Muscle layer of colon (tissue), 2 donors: ENCODE data around the gene ATOSA.

Source experiments
- H3K27ac ChIP-seq: one replicate; pipeline ENCODE4 v1.7.0; 2013; ENCODE audit warnings: low read depth, mild to moderate bottlenecking, low read length, moderate library complexity
- H3K27me3 ChIP-seq, 2 donors: one replicate each; pipeline ENCODE4 v1.7.0; 2013; ENCODE audit warnings: low read length in 2 of 2, mild to moderate bottlenecking in 2 of 2; ENCODE audit not compliant: insufficient read depth in 2 of 2, control insufficient read depth in 1 of 2
- H3K36me3 ChIP-seq: one replicate; pipeline ENCODE4 v1.7.0; 2013; ENCODE audit warnings: mild to moderate bottlenecking, low read length; ENCODE audit not compliant: insufficient read depth
- H3K4me1 ChIP-seq: one replicate; pipeline ENCODE4 v1.7.0; 2013; ENCODE audit warnings: mild to moderate bottlenecking, low read length; ENCODE audit not compliant: insufficient read depth
- H3K4me3 ChIP-seq, 2 donors: one replicate each; pipeline ENCODE4 v1.7.0; 2013; ENCODE audit warnings: low read length in 2 of 2, low read depth in 1 of 2, mild to moderate bottlenecking in 1 of 2, moderate library complexity in 1 of 2
- H3K9ac ChIP-seq: one replicate; pipeline ENCODE4 v1.7.0; 2013; ENCODE audit warnings: low read length
- H3K9me3 ChIP-seq: one replicate; pipeline ENCODE4 v1.7.0; 2013; ENCODE audit warnings: mild to moderate bottlenecking, low read length
- donor health status: abdominal sarcoma.
- donor health status: Adenocarcinoma of cecum.

The ATOSA gene

DNA sequence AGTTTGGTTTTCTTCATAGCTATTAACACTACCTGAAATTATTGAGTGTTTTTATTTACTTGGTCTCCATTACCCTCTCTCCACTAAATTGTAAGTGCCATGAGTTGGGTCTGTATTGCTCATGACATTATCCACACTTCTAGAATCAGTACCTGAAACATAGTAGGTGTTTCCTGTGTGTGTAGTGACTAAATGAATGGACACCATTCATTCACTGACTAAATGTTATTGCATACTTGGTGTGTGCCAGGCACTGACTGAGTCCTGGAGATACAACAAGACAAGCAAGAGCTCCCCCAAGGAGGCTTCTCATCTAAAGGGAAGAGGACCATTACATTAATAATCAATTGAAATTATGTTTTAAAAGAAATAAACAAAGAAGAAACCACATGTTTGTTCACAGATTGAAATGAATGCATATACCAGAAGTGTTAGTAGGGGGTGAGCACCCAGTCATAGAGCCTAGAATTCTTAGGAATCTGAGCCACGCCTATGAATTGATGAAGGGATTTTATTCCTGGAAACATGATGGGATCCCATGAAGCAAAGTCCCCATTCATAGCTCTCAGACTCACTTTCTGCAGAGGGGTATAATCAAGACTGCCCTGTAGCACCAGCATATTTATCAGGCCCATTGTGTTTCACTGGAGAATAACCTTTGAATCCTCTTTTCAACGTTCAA, 31.7 kb upstream of the ATOSA start:
- H3K36me3 ChIP-seq: no peaks in the 10 kb centered on the region
- H3K9me3 ChIP-seq: no peaks in the 10 kb centered on the region
- H3K27me3 ChIP-seq: no peaks in the 10 kb centered on the region
- no peak overlapping the region for H3K4me3 ChIP-seq
- H3K9ac ChIP-seq: no peak overlapping the region
- no peak overlapping the region for H3K27ac ChIP-seq
- no peaks in the 10 kb centered on the region for H3K4me1 ChIP-seq

DNA sequence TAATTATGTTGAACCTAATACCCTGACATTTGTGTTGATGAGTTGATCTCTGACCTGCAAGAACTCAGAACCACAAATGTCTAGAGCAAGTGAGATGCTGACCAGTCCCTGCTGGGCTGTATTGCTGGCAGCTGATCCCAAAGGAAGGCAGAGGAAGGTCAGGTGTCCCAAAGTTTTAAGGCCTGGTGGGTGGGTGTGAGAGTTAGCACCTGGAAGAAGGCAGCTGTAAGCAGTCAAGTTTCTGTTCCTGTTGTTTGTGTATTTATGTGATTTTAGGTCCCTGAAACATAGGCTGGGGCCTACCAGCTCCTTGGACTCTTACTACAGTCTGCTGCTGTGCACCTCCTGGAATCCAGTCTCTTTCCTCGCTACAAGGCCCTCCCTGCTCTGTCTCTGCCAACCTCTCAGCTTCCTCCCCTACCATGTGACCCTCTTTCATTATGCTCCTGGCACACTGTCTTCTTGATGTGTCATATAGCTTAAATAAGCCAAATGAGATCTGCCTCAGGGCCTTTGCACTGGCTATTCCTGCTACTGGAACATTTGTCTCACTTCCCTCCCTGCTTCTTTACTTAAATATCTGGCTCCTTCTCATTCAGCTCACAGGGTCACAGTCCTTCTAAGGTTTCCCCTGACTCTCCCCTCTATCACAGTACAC, 31.0 kb upstream of the ATOSA start:
- Histone ChIP-seq H3K9ac (no peak overlapping the region), H3K27ac (no peak overlapping the region), H3K4me1 (no peaks in the 10 kb centered on the region), H3K9me3 (no peaks in the 10 kb centered on the region), H3K27me3 (no peaks in the 10 kb centered on the region), H3K4me3 (no peak overlapping the region), H3K36me3 (no peaks in the 10 kb centered on the region)

DNA sequence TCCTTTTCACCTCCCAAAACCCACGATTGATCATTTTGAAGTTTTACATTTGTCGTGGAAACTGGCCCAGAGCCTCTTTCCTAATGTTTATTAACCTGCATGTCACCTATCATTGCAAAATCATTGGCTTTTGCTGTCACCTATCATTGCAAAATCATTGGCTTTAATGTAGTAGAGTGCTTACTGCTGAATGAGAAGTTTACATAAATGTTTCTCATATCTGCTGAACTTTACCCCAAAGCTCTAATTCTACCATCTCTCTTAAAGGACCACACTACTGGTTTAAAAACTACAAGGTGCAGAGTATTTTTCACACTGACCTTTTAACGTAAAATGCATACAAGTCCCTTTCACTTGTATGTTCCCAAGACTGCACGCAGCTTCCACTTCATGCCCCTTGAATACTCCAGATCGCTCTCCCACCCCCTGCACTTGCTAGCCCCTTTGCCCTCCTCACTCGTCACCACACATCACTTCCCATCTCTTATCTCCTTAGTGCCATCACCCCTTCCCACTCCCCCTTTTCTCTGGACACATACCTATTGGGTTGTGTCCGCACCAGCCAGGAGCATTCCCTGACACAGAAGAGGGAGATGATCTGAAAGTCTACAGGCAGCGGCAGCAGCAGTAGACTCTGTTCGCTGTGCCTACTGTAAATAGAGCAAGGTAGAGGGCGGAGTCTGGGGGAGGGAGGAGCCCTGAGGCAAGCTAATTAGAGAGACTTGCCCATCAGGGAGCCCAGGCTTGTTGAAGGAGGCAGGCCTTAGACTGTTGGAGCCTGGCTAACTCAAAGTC, 30.2 kb upstream of the ATOSA start:
- Histone ChIP-seq H3K4me3 (no peak overlapping the region), H3K27ac (no peak overlapping the region), H3K36me3 (no peaks in the 10 kb centered on the region), H3K9ac (no peak overlapping the region), H3K9me3 (no peaks in the 10 kb centered on the region), H3K4me1 (no peaks in the 10 kb centered on the region), H3K27me3 (no peaks in the 10 kb centered on the region)

DNA sequence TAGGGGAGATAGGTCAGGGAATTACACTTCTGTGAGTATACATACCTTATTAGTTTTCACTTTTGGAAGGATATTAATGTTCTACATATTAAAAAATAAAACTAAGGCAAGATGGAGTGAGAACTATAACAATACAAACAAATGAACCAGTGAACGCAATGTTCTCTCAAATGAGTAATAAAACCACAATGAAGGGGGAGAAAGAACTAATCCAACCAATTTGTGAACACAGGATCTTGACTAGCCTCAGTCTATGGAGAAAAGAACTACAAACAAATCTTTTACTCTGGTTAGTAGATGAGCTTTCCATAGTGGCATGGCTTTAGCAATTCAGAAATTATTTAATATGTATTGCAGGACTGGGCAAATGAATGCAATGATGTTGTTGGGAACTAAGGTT, 26.9 kb upstream of the ATOSA start:
- Histone ChIP-seq H3K27ac (no peak overlapping the region), H3K9ac (no peak overlapping the region), H3K36me3 (no peaks in the 10 kb centered on the region), H3K9me3 (no peaks in the 10 kb centered on the region), H3K4me1 (no peaks in the 10 kb centered on the region), H3K4me3 (no peak overlapping the region), H3K27me3 (no peaks in the 10 kb centered on the region)

DNA sequence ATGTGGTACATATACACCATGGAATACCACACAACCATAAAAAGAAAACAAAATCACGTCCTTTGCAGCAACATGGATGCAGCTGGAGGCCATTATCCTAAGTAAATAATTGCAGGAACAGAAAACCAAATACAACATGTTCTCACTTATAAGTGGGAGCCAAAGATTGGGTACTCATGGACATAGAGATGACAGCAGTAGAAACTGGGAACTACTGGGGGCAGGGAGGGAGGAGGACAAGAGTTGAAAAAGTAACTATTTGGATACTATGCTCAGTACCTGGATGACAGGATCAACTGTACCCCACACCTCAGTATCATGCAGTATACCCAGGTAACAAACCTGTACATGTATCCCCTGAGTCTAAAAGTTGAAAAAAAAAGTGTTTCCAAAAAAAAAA, 23.2 kb upstream of the ATOSA start:
- Histone ChIP-seq H3K4me1 (no peaks in the 10 kb centered on the region), H3K27ac (no peak overlapping the region), H3K4me3 (no peak overlapping the region), H3K9ac (no peak overlapping the region), H3K9me3 (no peaks in the 10 kb centered on the region), H3K27me3 (no peaks in the 10 kb centered on the region), H3K36me3 (no peaks in the 10 kb centered on the region)

DNA sequence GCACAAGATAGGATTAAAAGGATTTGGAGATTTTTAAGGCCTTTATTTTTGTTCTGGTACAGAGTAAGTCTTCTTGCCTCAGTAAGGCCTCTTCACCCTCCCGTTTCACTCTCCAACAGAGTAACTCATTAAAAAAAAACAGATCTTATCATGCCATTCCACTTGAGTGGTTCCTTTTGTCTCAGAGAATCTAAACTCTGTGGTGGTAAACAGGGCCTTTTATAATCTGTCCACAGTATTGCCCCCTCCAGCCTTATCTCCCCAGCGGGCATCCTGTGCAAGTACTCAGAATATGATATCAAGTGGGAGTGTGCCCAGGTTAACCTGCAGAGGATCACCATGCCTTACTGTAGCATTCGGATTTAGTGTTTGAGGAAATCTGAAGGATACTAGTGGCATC, 20.3 kb upstream of the ATOSA start:
- Histone ChIP-seq H3K9ac (no peak overlapping the region), H3K27me3 (no peaks in the 10 kb centered on the region), H3K9me3 (no peaks in the 10 kb centered on the region), H3K36me3 (no peaks in the 10 kb centered on the region), H3K4me1 (no peaks in the 10 kb centered on the region), H3K4me3 (no peak overlapping the region), H3K27ac (no peak overlapping the region)

DNA sequence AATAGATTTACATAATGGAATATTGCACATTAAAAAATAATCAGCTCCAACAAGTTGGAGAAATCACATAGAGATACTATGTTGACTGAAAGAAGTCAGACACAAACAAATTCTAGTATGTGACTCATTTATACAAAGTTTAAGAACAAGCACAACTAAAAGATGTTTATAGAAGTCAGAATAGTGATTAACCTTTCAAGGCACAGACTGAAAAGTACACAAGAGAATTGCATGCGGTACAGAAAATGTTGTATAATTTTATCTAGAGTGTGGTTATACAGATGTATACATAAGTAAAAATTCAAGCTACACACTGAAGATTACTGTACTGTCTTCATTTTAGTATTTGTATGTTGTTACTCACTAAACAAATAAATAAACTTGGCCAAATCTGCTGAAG, 19.3 kb upstream of the ATOSA start:
- Histone ChIP-seq H3K4me1 (no peaks in the 10 kb centered on the region), H3K9me3 (no peaks in the 10 kb centered on the region), H3K4me3 (no peak overlapping the region), H3K27ac (no peak overlapping the region), H3K9ac (no peak overlapping the region), H3K27me3 (no peaks in the 10 kb centered on the region), H3K36me3 (no peaks in the 10 kb centered on the region)

DNA sequence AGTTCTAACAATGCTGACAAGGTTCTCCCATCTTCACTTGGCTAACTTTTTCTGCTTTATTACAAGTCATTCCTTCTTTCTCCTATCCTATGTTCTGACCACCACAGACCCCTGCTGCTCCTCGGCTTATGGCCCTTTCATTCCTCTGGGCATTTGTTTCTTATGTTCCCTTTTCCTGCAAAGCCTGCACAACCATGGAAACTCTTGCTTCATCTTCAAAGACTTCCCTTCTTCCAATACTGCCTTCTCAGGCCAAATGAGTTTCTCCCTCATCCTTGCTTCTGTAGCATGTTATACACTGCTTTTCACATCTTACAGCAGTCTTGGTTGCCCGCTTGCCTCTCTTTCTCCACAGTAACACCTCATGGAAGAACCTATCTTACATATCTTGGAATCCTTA, 17.9 kb upstream of the ATOSA start:
- Histone ChIP-seq H3K4me3 (no peak overlapping the region), H3K27ac (no peak overlapping the region), H3K27me3 (no peaks in the 10 kb centered on the region), H3K9me3 (no peaks in the 10 kb centered on the region), H3K4me1 (no peaks in the 10 kb centered on the region), H3K9ac (no peak overlapping the region), H3K36me3 (no peaks in the 10 kb centered on the region)

DNA sequence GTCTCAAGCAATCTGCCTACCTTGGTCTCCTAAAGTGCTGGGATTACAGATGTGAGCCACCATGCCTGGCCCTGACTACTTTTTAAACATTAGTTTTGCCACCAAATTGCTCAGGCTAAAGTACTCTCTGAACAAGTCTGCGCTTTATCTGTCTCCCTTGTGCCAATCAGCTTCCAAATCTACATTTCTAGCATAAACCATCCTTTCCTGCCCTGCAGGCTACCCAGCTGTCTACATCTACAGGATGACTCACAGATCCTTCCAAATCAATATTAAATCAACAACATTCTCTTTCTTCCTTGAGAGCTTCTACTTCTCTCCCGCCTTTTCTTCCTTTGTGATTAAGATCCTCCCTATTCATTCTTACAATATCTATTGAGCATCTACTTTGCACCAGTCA, 16.0 kb upstream of the ATOSA start:
- Histone ChIP-seq H3K9me3 (no peaks in the 10 kb centered on the region), H3K36me3 (no peaks in the 10 kb centered on the region), H3K4me3 (no peak overlapping the region), H3K4me1 (no peaks in the 10 kb centered on the region), H3K27me3 (no peaks in the 10 kb centered on the region), H3K27ac (no peak overlapping the region), H3K9ac (no peak overlapping the region)

DNA sequence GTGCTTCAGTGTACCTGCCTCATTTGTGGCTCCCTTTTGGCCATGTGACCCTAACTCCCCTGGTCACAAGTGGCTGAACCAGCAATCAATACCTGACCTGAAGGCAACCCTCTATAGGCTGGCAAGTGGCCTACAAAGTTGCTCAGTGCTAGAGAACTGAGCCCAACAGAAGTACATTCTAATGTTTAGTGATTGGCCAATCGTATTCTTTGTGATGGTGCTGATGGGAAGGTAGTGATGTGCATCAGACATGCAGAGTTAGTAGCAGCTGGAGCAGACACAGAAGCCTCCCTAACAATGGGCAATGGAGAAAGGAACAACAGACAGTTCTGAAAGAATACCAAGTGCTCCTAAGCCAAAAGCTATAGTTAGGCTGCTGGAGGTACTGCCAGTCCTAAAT, 10.4 kb upstream of the ATOSA start:
- Histone ChIP-seq H3K27me3 (no peaks in the 10 kb centered on the region), H3K27ac (no peak overlapping the region), H3K9me3 (no peaks in the 10 kb centered on the region), H3K4me3 (no peak overlapping the region), H3K9ac (no peak overlapping the region), H3K4me1 (no peaks in the 10 kb centered on the region), H3K36me3 (no peaks in the 10 kb centered on the region)

DNA sequence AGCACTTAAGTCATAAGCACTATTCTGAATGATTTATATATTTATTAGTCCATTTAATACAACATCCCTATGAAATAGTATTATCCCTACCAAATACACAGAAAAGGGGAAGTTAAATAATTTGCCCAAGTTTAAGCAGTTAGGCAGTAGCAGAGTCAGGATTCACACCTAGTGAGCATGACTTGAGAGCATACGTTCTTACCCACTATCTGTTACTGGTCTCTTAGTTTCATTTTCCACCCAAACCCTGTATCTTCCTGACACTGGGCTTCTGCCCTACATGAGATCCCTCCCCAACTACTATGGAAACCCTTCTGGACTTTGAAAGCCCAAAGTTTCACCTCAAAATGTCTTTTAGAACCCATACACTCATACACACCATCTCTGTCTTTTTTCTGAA, 4.4 kb upstream of the ATOSA start:
- Histone ChIP-seq H3K4me3 (no peak overlapping the region), H3K27me3 (no peaks in the 10 kb centered on the region), H3K9ac (no peak overlapping the region), H3K4me1 (peaks cover 6% of the 10 kb centered on the region), H3K9me3 (no peaks in the 10 kb centered on the region), H3K36me3 (no peaks in the 10 kb centered on the region), H3K27ac (no peak overlapping the region)
